Measurements from ENCODE around the gene MAT2A. TPM values are rescaled to one million over a fixed set of nuclear protein-coding genes. Genes with fewer than 3 reads are reported as not detected.
"Not testable (repeated sequence)": the region's sequence is repeated elsewhere in the genome, so short reads cannot be mapped to it uniquely, and the experiment has no call there.

The MAT2A gene
- total RNA-seq, 1 donor from 2014 or later: 118 TPM

DNA sequence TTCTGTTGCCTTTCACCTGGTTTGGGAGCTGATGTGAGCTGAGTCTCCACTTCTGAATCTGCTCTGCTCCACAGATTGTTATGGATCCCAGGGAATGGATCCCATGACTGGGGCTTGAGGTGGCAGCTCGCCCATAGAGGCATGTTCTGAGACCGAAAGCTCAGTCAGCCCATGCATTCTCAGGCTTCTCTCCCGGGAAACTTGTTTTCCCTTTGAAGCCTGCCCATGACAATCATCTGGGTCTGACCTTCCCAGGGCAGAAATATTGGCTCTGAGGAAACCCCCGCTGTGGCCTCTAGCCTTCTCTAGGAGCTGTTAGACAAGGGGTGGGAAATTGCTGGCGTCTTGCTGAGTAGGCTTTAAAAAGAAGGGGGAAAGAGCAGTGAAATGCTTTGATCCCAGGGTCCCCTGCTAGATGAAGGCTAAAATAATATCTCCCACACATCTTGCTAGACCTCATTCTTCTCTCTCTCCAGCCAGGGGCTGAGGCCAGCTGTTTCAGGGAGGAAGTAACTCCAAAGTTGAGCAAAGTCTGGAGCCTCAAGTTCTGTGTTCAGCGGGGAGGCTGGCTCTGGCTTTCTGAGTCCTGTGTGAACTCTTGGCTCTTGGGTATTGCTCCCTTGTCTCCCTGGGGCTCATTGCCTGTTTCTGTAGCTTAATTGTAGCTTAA is 40.4 kb downstream of the MAT2A start:
- DNase-seq: no peak

DNA sequence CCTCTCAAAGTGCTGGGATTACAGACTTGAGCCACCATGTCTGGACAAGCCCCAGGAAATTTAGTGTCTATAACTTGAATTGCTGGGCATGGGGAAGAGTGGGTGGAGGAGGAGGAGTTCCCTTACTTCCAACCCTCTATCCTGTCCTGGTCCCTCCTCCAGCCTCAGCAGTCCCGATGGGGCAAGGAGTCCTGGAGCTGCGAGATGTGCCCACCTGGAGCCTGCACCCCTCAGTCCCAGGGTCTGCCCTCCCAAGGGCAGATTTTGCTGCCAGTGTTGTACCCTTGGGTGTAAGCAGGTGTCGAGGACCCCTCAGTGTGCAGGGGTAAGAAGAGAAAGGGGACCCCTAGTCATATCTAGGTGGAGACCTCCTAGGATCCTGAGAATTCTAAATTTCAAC is 41.2 kb downstream of the MAT2A start:
- no peak for DNase-seq

DNA sequence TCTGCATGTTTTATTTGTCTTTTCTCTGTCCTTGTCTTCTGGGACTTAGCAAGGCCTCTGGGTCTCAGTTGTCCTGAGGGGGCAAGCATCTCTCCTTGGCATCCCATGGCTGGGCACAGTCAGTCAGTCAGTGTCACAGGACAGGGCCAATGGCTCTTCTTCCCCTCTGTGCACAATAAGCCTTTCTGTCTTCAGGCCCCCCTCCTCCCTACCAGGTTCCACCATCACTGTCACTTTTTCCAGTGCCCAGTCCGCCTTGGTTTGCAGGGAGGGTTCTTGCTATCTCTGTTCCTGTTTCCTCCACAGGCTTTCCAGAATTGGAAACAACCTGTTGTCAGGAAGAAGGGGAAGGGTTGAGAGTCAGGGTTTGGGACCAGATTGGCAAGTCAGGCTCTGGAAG is 43.5 kb downstream of the MAT2A start:
- DNase-seq: no peak

DNA sequence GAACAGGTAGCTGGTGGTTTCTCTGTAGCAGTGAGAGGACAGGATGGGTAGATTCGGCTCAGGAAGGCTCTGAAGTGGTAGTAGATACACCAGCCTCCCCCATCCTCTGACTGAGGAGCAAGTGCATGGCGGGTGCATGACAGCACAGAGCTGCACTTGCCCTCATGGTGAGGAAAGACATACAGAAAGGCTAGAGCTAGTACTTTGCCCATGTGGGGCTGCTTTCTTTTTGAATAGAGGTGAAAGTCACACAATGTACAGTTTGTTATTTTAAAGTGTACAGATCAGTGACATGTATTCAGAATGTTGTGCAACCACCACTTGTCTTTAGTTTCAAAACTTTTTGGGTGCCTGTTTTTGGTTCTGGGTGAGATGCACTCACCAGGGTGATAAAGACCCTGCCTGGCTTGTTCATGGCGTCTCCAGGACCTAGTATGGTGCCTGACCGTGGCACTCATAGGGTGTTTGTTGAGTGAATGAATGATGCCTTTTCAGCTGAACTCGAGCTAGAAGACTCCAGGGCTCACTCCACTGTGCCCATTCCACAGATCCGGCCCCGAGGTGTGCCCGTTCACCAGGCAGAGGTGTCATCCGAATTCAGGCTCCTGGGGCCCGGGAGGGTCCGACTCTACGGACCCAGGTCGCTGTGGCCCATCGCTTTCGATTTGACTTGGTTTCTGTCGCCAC is 44.8 kb downstream of the MAT2A start:
- no peak for DNase-seq

DNA sequence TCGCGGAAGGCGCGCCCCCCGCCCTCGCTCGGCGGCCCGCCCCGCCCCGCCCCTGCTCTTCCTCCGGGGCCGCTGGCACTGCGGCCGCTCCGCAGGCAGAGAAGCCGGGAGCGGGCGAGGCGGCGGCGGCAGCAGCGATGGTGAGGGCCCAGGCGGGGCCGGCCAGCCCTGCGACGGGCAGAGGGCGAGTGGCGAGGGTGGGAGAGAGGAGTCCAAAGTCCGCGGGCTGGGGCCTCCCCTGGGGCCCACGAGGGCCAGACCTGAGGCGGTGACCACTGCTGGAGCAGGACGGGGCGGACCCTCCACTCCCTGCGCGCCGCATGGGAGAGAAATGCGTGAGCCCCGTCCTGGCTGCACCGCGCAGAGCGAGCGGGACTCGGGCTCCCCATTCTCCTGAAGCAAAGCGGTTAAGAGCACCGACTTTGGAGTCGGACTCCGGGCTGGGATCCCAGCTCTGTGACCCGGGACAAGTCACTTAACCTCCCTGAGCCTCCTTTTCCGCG is 45.4 kb downstream of the MAT2A start, which contains the start of gene VAMP5:
Gene VAMP5 (plus strand): TSS at position 78 of the 503 bp plus-strand sequence. CDS start 60 bp downstream, at position 138.
- DNase-seq: no peak

DNA sequence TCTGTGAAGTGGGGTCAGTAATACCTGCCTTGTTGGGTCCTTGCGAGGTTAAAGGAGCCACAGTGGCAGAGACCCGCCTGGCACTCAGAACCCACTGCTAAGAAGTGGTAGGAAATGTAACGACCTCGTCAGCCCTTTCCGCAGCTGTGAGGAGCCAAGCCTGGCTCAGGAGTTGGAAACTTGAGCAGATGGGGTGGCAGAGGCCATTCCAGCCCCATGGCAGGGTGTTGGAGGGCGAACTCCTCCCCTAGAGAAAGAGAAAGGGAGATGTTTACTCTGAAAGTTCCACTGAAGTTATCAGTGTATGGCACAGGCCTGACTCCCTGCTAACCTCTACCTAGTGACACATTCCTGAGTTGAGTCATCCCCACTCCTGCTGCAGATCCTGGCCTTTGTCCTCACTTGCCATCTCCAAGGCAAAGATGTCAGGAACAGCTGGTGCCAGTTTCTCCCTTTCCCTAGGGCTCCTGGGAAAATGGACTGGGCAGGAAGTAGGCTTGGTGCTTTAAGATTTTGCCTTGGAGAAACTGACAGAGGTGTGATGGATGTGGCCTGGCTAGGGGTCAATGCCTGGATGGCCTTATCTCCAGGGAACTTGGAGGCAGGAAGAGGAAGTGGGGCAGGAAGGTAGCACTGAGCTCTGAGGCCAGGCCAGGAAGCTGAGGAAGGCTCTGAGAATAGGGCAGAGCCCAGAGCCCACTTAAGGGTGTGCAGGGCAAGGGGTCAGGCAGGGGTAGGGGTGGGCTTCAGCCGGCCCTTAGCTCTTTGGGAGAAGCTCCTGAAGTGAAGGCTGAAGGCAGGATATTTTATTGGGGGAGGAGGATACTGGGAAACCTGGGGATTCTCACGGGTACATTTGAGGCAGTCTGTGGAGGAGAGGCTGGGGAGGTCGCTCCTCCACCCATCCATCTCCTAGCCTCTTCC is 46.2 kb downstream of the MAT2A start:
- DNase-seq: no peak

DNA sequence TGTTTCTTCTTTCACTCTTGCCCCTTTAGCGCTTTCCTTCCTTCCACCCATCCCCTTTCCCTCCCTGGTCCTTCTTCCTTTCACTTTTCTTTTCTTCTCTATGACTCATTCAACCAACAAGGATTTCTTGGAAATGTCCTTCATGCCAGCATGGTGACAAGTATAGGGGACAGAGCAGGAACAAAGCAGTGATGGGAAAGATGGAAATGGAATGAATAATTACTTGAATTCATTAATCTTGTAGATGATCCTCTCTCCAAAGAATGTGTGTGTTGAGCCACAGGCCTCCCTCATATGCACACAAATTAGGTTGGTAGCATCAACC is 46.8 kb downstream of the MAT2A start:
- DNase-seq: no peak

DNA sequence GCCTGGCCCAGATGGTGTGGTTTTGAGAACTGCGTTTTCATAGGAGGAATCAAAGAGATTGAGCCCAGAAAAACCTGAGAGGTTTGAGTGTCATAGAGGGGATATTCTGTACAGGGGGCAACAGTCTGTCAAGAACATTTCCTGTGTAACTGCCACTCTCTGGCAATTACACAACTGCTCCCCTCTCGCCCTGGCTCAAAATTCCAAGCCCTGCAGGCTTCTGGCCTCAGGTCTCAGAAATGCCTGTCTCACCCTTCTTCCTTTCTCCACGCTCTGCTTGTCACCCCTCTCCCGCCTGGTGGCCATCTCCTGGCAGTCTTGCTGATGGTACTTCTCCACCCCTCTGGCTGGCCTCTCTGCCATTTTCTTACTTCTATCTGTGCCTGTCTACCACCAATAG is 49.3 kb downstream of the MAT2A start:
- no peak for DNase-seq

DNA sequence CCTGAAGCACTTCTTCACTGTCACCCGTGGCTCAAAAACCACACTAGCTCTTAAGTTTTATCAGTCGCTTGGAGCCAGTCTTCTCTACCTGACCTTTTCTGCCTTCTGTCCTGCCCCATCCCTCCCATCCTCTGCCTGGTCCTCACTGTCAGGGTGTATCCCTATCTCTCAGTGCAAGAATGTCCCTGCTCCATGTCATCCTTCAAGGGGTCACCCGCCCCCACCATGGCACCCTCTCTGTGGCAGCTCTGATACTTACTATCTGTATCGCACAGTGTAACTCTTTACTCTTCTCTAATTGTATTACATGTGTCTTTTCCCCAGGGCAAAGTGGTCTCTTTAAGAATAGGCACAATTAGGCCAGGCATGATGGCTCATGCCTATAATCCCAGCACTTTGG is 49.7 kb downstream of the MAT2A start:
- no peak for DNase-seq

DNA sequence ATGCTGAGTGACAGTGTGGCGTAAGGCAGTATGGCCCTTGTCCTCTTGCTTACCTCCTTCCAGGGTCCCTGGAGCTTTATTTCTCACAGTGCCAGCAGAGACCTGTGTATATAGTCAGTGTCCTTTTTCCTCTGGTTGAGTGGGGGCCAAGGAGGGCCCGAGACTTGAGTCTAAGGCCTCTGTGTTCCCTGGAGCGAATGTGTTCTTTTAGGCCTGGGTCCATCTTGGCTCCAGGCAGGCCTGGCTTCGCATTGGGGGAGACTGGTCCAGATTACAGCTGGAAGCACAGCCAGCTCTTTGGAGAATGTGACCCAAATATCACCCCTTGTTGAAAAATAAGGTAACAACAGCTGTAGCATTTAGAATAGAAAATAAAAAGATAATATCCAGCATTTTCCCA is 50.2 kb downstream of the MAT2A start:
- DNase-seq: no peak

DNA sequence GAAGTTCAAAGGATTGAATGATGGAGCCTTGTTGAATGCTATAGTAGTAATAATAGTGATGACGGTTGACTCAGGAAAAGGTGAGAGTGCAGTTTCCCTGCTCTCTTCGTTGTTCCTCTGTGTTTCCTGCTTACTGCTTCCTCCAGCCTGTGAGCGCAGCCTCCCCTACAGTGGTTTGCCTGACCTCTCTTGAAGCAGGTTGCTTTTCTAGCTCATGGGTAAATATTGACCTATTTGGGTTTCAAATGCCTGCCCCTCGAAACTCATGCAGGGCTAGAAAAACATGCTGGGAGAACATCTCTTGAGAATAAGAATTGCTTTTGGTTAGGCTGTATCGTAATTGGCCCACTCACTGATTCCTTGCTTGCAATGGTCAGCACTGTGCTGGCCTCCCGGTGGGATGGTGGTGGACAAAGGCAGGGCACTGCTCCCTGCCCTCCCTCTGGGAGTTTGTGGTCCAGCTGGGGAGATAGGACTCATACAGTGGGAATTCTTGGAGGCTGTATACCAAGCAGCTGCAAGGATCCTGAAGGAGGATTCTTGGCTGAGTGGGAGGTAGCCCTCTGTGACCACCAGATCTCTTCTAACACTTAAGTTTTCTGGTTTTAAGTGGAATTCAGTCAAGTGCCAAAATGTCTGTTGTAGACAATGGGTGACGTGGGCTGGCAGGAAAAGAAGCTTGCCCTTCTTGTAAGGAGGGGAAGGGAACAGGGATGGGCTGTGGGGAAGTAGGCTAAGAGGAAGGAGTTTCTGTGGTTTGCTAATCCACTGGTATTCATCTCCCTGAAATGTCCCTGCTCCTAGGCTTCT is 51.2 kb downstream of the MAT2A start:
- no peak for DNase-seq

DNA sequence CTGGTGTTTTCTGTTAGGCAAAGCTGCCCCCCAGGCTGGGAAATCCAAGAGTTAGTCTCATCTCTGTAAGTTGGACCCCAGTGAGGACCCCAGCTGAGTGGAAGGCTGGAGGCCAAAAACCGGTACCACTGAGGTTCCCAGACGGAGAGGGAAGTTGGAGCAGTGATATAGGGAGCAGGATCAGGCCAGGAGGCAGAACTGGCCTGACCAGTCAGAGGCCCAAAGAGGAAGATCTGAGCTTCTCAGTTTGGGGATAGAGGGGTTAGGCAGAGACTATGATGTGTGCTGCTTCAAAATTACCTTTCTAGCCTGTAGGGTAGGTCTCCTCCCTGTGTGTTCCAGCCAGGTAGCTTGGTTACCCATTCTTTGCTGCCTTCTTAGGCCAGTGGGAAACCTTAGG is 52.0 kb downstream of the MAT2A start:
- DNase-seq: no peak

DNA sequence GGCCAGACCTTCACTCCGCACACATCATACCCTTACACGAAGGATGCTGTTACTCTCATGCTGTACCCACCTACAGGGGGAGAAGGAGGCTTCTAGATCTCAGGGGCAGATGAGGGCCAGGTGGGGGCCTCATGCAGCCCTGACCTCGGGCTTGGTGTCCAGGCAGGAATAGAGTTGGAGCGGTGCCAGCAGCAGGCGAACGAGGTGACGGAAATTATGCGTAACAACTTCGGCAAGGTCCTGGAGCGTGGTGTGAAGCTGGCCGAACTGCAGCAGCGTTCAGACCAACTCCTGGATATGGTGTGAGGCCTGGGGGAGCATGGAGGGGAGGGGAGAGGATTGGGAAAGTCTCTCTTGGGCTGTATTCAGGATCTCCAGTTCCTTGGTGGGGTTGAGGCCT is 52.6 kb downstream of the MAT2A start:
- DNase-seq: no peak

DNA sequence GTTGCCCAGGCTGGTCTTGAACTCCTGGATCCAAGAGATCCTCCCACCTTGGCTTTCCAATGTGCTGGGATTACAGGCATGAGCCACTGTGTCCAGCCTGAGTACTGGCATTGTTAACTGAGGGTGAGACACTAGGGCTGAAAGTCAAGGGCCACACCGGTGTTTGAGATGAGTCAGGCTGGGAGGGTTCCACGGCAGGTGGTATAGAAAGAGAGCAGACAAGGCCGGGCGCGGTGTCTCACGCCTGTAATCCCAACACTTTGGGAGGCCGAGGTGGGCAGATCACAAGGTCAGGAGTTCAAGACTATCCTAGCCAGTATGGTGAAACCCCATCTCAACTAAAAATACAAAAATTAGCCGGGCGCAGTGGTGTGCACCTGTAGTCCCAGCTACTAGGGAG is 53.3 kb downstream of the MAT2A start:
- DNase-seq: not testable (repeated sequence)

DNA sequence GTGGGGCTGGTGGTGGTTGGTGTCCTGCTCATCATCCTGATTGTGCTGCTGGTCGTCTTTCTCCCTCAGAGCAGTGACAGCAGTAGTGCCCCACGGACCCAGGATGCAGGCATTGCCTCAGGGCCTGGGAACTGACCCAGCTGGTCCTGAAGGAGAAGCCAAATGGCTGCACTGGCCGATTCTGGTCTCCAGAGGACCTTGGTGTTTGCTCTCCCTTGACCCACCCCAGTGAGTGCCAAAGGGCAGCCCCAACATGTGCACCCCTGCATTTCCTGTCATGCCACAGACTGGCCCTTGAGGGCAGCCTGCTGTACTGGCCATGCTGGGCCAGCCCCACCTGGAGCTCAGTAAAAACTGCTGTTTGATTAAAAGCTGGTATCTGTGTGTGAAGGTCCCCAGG is 54.1 kb downstream of the MAT2A start:
- DNase-seq: no peak

Small RNA genes lying within 50 kb of the gene (small RNA-seq; reads per million reads assigned to genes)
- not detected for gene RN7SL126P (ENCODE audit: low replicate concordance)

Other genes with a start within 250 kb of the MAT2A start
- 94.0 TPM for gene TGOLN2, start 211.2 kb upstream of the MAT2A start, total RNA-seq
- gene RETSAT, start 184.6 kb upstream of the MAT2A start, total RNA-seq: 20.6 TPM
- gene ELMOD3, start 184.4 kb upstream of the MAT2A start, total RNA-seq: 16.5 TPM
- gene CAPG, start 128.8 kb upstream of the MAT2A start, total RNA-seq: 61.2 TPM
- not detected for gene SH2D6, start 120.5 kb upstream of the MAT2A start, total RNA-seq
- gene GGCX, start 22.3 kb downstream of the MAT2A start, total RNA-seq: 32.3 TPM
- 8.2 TPM for gene VAMP8, start 38.4 kb downstream of the MAT2A start, total RNA-seq
- gene VAMP5, start 45.3 kb downstream of the MAT2A start, total RNA-seq: 15.7 TPM
- gene RNF181, start 56.6 kb downstream of the MAT2A start, total RNA-seq: 71.9 TPM
- 4.9 TPM for gene TMEM150A, start 63.5 kb downstream of the MAT2A start, total RNA-seq
- 38.5 TPM for gene C2orf68, start 72.9 kb downstream of the MAT2A start, total RNA-seq
- 39.0 TPM for gene USP39, start 77.0 kb downstream of the MAT2A start, total RNA-seq
- 21.7 TPM for gene SFTPB, start 129.0 kb downstream of the MAT2A start, total RNA-seq
- not detected for gene GNLY, start 155.2 kb downstream of the MAT2A start, total RNA-seq
- 15.7 TPM for gene ATOH8, start 214.8 kb downstream of the MAT2A start, total RNA-seq

Data from tongue (tissue), 3 donors.